MM.1S (cell line): ENCODE results near the gene SERP2.

Experiments
- CTCF ChIP-seq: fragments of 300-600 bp; sonication (generic); IDR thresholded peaks from 2 replicates; pipeline ENCODE4 v1.5.1; 2016; ENCODE audit warnings: antibody characterized with exemption, low read length, mixed read lengths
- EZH2phosphoT487 ChIP-seq: fragments of 300-600 bp; sonication (generic); IDR thresholded peaks from 2 replicates; pipeline ENCODE4 v1.6.1; 2018; ENCODE audit warnings: antibody characterized with exemption, low read length

GRCh38 chr13:44326961-44327360 is 46.7 kb upstream of the SERP2 start:
- TF ChIP-seq CTCF (no peak), EZH2phosphoT487 (no peak)
